T-helper 1 cell (primary cell): ENCODE measurements around the gene BRAT1.
"Not testable (repeated sequence)": the region's sequence is repeated elsewhere in the genome, so short reads cannot be mapped to it uniquely, and the experiment has no call there.

Experiments
- DNase-seq, 5 donors: peaks; one replicate each; pipeline ENCODE4 v3.0.0-alpha.2; 2012 to 2020

Gene BRAT1

GRCh38 chr7:2535872-2536627, 19.3 kb downstream of the BRAT1 start:
- not testable (repeated sequence) for DNase-seq

- DNase-seq, result not testable (repeated sequence)
Measured at GRCh38 chr7:2534214-2534613, 21.1 kb downstream of the BRAT1 start.

GRCh38 chr7:2533566-2533965, 21.8 kb downstream of the BRAT1 start:
- DNase-seq, result not testable (repeated sequence)

- DNase-seq, result not testable (repeated sequence)
Measured at GRCh38 chr7:2532816-2533215, 22.5 kb downstream of the BRAT1 start.

GRCh38 chr7:2532199-2532772, 23.0 kb downstream of the BRAT1 start:
- DNase-seq, result not testable (repeated sequence)

- not testable (repeated sequence) for DNase-seq
Measured at GRCh38 chr7:2531796-2532110, 23.6 kb downstream of the BRAT1 start.

- peak in 1 of 5 donors; percentile 7 for DNase-seq
Measured at GRCh38 chr7:2530994-2531795, 24.1 kb downstream of the BRAT1 start.

GRCh38 chr7:2530071-2530987, 25.0 kb downstream of the BRAT1 start:
- peak; percentile 64 to 93 (median 70) for DNase-seq

- peak; percentile 45 to 85 (median 50) for DNase-seq
Measured at GRCh38 chr7:2529161-2530070, 25.9 kb downstream of the BRAT1 start.

- DNase-seq, result peak in 1 of 5 donors; percentile 11
Measured at GRCh38 chr7:2528481-2529095, 26.7 kb downstream of the BRAT1 start.

- peak in 3 of 5 donors; percentile 14 to 51 (median 22) for DNase-seq
Measured at GRCh38 chr7:2527505-2528467, 27.5 kb downstream of the BRAT1 start.

- DNase-seq, result peak in 1 of 5 donors; percentile 2
Measured at GRCh38 chr7:2526659-2527504, 28.4 kb downstream of the BRAT1 start.

- DNase-seq, result peak in 1 of 5 donors; percentile 3
Measured at GRCh38 chr7:2525658-2526630, 29.4 kb downstream of the BRAT1 start.

GRCh38 chr7:2524808-2525657, 30.3 kb downstream of the BRAT1 start:
- peak in 1 of 5 donors; percentile 4 for DNase-seq

- no peak for DNase-seq
Measured at GRCh38 chr7:2523941-2524807, 31.1 kb downstream of the BRAT1 start.
